Suppressor macrophage treated with lipopolysaccharide for 4 hours (primary cell): ENCODE data around the gene MAGOH.
"Not testable (repeated sequence)": the region's sequence is repeated elsewhere in the genome, so short reads cannot be mapped to it uniquely, and the experiment has no call there.

Experiments used
- DNase-seq: peaks from one replicate; pipeline ENCODE4 v3.0.0-alpha.2; 2020

The MAGOH gene

GRCh38 chr1:53219711-53220110 lies 18.6 kb downstream of the MAGOH start:
- DNase-seq: no peak

- DNase-seq: no peak
These were observed 20.1 kb downstream of the MAGOH start for GRCh38 chr1:53218201-53218600.

GRCh38 chr1:53214376-53214940 lies 23.9 kb downstream of the MAGOH start:
- DNase-seq: no peak

GRCh38 chr1:53210954-53211353 lies 27.4 kb downstream of the MAGOH start:
- DNase-seq: no peak

- no peak for DNase-seq
These were observed 28.0 kb downstream of the MAGOH start for GRCh38 chr1:53210352-53210751.

- DNase-seq: no peak
These were observed 30.6 kb downstream of the MAGOH start for GRCh38 chr1:53207726-53208125.

GRCh38 chr1:53206735-53207379 lies 31.5 kb downstream of the MAGOH start:
- no peak for DNase-seq

- DNase-seq: not testable (repeated sequence)
These were observed 32.1 kb downstream of the MAGOH start for GRCh38 chr1:53206083-53206685.

GRCh38 chr1:53205496-53205895 lies 32.8 kb downstream of the MAGOH start:
- DNase-seq: not testable (repeated sequence)

GRCh38 chr1:53203466-53203865 lies 34.9 kb downstream of the MAGOH start:
- DNase-seq: no peak

- no peak for DNase-seq
These were observed 40.1 kb downstream of the MAGOH start for GRCh38 chr1:53198241-53198651.

- DNase-seq: peak; percentile 41
These were observed 40.8 kb downstream of the MAGOH start for GRCh38 chr1:53197291-53198200.

- peak; percentile 99 for DNase-seq
These were observed 41.6 kb downstream of the MAGOH start, which contains the start of gene CPT2 for GRCh38 chr1:53196485-53197290. CPT2 (plus strand) TSS chr1:53196824; CDS start chr1:53196944, 120 bp downstream.

GRCh38 chr1:53196017-53196484 lies 42.3 kb downstream of the MAGOH start:
- DNase-seq: no peak

- DNase-seq: no peak
These were observed 42.9 kb downstream of the MAGOH start for GRCh38 chr1:53195246-53196016.

GRCh38 chr1:53190210-53190611 lies 48.1 kb downstream of the MAGOH start:
- no peak for DNase-seq

- DNase-seq: no peak
These were observed 49.3 kb downstream of the MAGOH start for GRCh38 chr1:53189061-53189460.

GRCh38 chr1:53188099-53188498 lies 50.2 kb downstream of the MAGOH start:
- no peak for DNase-seq

GRCh38 chr1:53187401-53187800 lies 50.9 kb downstream of the MAGOH start:
- DNase-seq: no peak

- DNase-seq: no peak
These were observed 51.8 kb downstream of the MAGOH start for GRCh38 chr1:53186533-53186932.

- DNase-seq: not testable (repeated sequence)
These were observed 52.4 kb downstream of the MAGOH start for GRCh38 chr1:53185955-53186297.
